ENCODE data around the gene XBP1. TPM values are rescaled to one million over a fixed set of nuclear protein-coding genes. Genes with fewer than 3 reads are reported as not detected.
"Not testable (repeated sequence)": the region's sequence is repeated elsewhere in the genome, so short reads cannot be mapped to it uniquely, and the experiment has no call there.

XBP1 gene
- polyA plus RNA-seq, 1 donor from 2014 or later: 147 TPM

DNA sequence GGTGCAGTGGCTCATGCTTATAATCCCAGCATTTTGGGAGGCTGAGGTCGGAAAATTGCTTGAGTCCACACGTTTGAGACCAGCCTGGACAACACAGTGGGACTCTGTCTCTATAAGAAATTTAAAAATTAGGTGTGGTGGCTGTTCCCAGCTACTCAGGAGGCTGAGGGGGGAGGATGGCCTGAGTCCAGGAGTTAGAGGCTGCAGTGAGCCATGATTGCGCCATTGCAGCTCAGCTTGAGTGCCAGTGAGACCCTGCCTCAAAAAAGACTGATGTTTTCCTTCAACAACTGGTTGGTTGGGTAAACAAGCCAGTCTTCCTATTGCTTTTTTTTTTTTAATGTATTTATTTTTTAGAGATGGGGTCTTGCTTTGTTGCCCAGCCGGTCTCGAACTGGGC lies 9.2 kb downstream of the XBP1 start:
- H3K4me1 Mint-ChIP-seq: peaks cover 36 to 49% (median 42%) of the 10 kb centered on the region in 3 donors
- H3K4me3 Mint-ChIP-seq: peak overlapping the region in 1 of 4 donors; percentile 78
- H3K27me3 Mint-ChIP-seq: no peaks in the 10 kb centered on the region
- H3K27ac Mint-ChIP-seq: peak overlapping the region in 2 of 3 donors; percentile 70 to 73
- H3K9me3 Mint-ChIP-seq: no peaks in the 10 kb centered on the region
- H3K36me3 Mint-ChIP-seq: peaks cover 3% of the 10 kb centered on the region

DNA sequence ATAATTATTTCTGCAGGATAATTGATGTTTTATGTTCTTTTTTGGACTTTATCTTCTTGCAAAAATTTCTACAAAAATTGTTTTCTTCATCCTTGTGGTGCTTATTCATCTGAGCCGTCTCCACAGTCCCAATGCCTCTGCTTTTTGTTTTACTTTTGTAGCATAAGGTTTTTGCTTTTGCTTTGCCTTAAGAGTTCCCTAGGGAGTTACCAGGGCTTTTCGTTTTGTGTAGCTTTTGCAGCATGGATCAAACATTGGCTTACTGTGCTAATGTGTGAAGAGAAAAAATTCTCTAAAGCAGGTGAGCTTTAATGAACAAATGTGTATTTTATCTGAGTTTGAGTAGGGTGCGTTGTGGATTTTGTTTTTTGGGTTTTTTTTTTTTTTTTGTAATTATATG lies 11.8 kb downstream of the XBP1 start:
- Mint-ChIP-seq H3K9me3 (no peaks in the 10 kb centered on the region), H3K27ac (peak overlapping the region in 1 of 3 donors; percentile 67), H3K4me3 (peak overlapping the region in 2 of 4 donors; percentile 28 to 51), H3K27me3 (no peaks in the 10 kb centered on the region), H3K4me1 (peaks cover 29 to 40% (median 38%) of the 10 kb centered on the region in 3 donors), H3K36me3 (peaks cover 4% of the 10 kb centered on the region)

DNA sequence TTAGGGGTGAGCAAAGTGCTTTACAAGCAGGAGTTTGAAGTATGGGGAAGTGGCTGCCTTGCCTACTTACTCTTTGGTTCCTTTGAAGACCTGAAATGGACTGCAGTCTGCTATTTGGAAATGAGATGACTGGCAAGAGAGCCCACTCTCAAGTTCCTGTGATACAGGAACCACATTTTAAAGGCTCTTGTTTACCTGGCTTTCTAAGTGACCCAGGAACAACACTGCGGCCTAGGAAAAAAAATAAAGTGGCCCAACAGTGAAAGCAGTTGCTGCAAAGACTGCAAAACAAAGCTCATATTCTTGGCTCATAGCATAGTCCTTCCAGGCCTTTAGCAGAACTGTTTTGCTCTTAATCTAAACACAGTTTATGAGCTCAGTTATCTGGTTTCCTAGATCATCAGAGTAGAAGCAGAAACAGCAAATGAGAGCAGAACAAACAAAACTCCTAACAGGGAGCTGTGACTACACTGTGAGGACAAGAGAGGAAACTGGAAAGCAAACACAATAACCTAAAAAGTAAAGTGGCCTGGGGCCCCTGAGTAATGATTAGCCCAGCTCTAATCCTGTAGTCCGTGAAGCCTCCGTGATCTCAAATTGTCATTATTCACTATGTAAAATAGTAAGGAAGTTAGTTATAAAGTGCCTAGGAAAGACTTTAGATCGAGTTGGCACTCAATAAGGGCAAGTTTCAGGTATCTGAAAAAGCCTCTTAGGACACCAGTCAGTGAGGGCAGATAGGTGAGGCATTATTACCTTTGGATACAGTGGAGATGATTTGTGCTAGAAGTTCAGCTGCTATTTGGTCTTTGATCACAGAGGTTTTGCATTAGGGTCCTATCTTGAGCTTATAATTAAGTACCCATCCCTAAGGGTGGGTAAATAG lies 16.3 kb downstream of the XBP1 start:
- Mint-ChIP-seq H3K36me3 (peaks cover 4% of the 10 kb centered on the region), H3K27me3 (no peaks in the 10 kb centered on the region), H3K9me3 (no peaks in the 10 kb centered on the region), H3K4me3 (no peak overlapping the region), H3K4me1 (peaks cover 17 to 20% (median 20%) of the 10 kb centered on the region in 3 donors), H3K27ac (peak overlapping the region in 1 of 3 donors; percentile 19)

DNA sequence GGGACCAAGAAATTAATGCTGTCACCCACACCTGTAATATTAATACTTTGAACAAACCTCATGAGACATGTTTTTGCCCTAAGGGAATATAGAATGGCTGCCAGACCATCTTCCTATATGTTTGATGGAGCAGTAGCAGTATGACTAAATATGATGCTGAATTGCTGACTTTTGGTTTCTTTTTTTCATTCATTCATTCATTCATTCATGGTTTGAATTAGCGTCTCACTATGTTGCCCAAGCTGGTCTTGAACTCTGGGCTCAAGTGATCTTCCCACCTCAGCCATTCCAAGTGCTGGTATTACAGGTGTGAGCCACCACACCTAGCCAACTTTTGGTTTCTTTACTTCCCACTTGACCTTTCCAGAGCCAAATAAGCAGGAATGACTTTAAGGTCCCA lies 20.1 kb downstream of the XBP1 start:
- H3K27ac Mint-ChIP-seq: no peak overlapping the region
- H3K4me3 Mint-ChIP-seq: peak overlapping the region in 1 of 4 donors; percentile 20
- peaks cover 4% of the 10 kb centered on the region for H3K36me3 Mint-ChIP-seq
- no peaks in the 10 kb centered on the region for H3K27me3 Mint-ChIP-seq
- H3K9me3 Mint-ChIP-seq: no peaks in the 10 kb centered on the region
- H3K4me1 Mint-ChIP-seq: peaks cover 4 to 12% (median 11%) of the 10 kb centered on the region in 3 donors

DNA sequence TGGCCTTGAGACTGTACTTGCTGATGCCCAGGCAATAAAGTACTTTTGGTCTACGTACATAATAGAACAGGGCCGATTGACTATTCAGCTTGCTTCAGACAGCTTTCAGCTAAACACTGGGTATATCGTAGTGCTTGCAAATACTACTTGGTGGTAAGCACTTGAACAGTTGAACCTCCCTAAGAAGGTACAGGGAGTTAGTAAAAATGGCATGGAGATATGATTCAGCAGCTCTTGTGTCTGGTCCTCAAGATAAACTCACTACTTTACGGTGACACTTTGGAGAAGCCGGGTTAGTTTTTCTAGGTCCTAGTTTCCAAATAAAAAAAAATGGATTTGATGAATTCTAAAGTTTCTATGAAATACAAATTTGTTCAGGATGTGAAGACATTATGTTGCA lies 20.5 kb downstream of the XBP1 start:
- no peaks in the 10 kb centered on the region for H3K27me3 Mint-ChIP-seq
- H3K9me3 Mint-ChIP-seq: no peaks in the 10 kb centered on the region
- H3K4me1 Mint-ChIP-seq: peaks cover 6 to 13% (median 12%) of the 10 kb centered on the region in 3 donors
- H3K27ac Mint-ChIP-seq: no peak overlapping the region
- H3K4me3 Mint-ChIP-seq: peak overlapping the region in 1 of 4 donors; percentile 20
- H3K36me3 Mint-ChIP-seq: peaks cover 4% of the 10 kb centered on the region

DNA sequence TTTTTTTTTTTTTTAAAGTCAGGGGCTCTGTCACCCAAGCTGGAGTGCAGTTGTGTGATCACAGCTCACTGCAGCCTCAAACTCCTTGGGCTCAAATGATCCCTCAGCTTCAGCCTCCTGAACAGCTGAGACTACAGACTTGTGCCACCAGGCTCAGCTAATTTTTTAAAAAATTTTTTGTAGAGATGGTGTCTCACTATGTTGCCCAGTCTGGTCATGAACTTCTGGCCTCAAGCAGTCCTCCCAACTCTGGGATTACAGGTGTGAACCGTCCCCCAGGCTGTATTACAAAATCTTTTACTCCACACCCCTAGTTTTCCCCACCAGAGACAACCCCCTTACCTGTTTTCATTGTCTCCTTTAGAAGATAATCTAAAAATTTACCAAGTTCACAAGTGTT lies 26.0 kb downstream of the XBP1 start:
- Mint-ChIP-seq H3K27ac (peak overlapping the region in 2 of 3 donors; percentile 51 to 94), H3K36me3 (no peaks in the 10 kb centered on the region), H3K4me3 (peak overlapping the region; percentile 64 to 84 (median 71)), H3K9me3 (no peaks in the 10 kb centered on the region), H3K4me1 (peaks cover 16 to 20% (median 17%) of the 10 kb centered on the region in 3 donors), H3K27me3 (no peaks in the 10 kb centered on the region)

DNA sequence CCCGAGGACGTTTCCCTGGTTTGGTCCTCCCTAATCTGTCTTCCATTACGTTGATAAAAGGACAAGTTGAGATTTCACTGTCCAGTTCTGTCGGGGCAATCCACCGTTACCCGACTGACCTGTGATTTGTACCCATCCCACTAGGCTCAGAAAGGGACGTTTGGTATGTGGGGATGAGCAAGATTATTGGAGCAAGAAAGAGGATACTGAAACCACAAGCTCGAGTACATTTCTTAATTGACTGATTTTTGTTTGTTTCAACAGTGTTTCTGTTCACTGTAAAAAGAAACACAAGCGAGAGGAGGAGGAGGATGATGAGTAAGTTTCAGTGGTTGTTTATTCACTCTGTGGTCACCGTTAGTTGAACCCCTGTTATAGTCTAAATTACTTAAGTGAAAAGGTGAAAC lies 26.9 kb downstream of the XBP1 start:
- Mint-ChIP-seq H3K27ac (peak overlapping the region; percentile 80 to 96 (median 94)), H3K4me1 (peaks cover 16 to 20% (median 16%) of the 10 kb centered on the region in 3 donors), H3K9me3 (no peaks in the 10 kb centered on the region), H3K27me3 (no peaks in the 10 kb centered on the region), H3K4me3 (peak overlapping the region; percentile 91 to 99 (median 96)), H3K36me3 (no peaks in the 10 kb centered on the region)

DNA sequence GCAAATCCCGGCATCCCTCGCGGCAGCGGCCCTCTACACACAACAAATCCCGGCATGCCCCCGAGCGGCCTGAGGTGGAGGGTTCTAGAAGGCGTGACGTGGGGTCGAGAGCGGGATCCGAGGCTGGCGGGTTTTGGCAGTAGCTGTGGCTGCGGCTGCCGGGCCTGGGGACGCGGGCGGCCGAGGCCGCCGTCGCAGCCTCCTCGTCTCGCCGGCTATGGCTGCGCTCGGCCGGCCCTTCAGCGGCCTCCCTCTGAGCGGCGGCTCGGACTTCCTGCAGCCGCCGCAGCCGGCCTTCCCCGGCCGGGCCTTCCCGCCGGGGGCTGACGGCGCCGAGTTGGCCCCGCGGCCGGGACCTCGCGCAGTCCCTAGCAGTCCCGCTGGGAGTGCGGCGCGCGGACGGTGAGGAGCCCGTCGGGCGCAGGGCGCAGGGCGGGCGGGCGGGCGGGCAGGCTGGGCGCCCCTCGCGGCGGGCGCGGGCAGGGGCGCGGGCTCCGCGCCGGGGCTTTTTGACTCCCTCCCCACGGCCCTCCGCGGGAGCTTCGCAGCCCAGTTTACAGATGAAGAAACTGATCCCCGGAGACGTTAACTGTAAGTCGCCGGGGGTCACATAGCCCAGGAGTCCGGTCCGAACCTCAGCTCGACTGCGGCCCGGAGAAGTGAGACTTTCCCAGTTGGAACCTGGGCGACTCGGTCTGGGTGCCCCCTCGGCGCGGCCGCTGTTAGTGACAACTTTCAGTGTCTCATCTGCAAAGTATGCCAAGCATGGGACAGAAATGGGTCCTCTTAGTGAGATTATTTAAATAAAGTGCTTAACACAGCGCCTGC lies 27.5 kb downstream of the XBP1 start, which contains the start of gene CCDC117:
TSS of gene CCDC117 (plus strand) at position 63 of the 828 bp plus-strand sequence. CDS start at position 218, 155 bp downstream.
- peak within 1 kb of the TSS; percentile 93 to 96 (median 94) for H3K27ac Mint-ChIP-seq
- peaks cover 16 to 20% (median 16%) of the 10 kb centered on the region in 3 donors for H3K4me1 Mint-ChIP-seq
- H3K9me3 Mint-ChIP-seq: no peaks in the 10 kb centered on the region
- H3K4me3 Mint-ChIP-seq: peak within 1 kb of the TSS; percentile 94 to 99 (median 96)
- H3K27me3 Mint-ChIP-seq: no peaks in the 10 kb centered on the region
- H3K36me3 Mint-ChIP-seq: no peaks in the 10 kb centered on the region

DNA sequence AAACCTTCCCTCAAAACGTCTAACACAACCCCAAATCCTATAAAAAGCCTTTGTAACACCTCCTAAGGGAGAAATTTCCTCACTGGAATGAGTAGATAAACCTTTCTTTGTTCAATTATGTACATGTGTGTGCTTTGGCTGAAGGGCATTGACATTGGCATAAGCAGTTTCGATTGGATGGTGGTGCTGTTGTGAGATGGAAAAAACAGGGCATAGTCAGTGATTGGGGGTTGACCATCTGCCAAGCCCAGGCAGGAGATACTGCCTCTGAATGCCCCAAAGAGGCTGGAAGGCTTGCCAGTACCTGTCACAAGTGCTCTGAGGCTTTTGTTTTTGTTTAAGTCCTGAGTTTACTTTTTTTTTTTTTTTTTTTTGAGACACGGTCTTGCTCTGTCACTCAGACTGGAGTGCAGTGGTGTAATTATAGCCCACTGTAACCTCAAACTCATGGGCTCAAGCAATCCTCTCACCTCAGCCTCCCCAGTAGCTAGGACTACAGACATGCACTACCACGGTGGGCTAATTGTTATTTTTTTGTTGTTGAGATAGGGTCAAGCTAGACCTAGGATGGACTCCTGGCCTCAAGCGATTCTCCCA lies 29.1 kb downstream of the XBP1 start:
- Mint-ChIP-seq H3K9me3 (no peaks in the 10 kb centered on the region), H3K4me3 (peak overlapping the region in 2 of 4 donors; percentile 37 to 94), H3K27me3 (no peaks in the 10 kb centered on the region), H3K36me3 (no peaks in the 10 kb centered on the region), H3K4me1 (peaks cover 16 to 20% (median 16%) of the 10 kb centered on the region in 3 donors), H3K27ac (no peak overlapping the region)

DNA sequence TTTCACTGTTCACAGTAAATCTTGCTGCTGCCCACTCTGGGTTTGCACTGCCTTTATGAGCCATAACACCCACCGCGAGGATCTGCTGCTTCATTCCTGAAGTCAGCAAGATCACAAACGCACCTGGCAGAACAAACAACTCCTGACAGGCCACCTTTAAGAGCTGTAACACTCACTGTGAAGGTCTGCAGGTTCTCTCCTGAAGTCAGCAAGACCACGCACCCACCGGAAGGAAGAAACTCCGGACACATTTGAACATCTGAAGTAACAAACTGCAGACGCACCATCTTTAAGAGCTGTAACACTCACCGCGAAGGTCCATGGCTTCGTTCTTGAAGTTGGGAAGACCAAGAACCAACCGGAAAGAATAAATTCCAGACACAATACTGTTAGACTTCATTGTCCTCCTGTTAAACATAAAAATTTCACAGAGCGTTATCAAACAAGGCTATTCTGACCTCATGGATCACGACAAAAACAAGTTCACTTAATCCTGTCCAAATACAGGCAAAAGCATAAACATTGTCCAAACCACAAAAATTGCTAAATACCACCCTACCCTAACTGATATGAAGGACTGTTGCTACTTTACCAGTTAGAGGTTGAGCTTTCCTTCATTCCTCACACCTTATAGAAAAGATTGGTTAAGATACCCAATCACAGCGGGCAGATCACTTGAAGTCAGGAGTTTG lies 30.8 kb downstream of the XBP1 start:
- H3K4me1 Mint-ChIP-seq: peaks cover 7 to 16% (median 10%) of the 10 kb centered on the region in 3 donors
- peak overlapping the region in 2 of 4 donors; percentile 30 to 72 for H3K4me3 Mint-ChIP-seq
- peaks cover 2% of the 10 kb centered on the region for H3K36me3 Mint-ChIP-seq
- no peaks in the 10 kb centered on the region for H3K27me3 Mint-ChIP-seq
- peak overlapping the region in 2 of 3 donors; percentile 46 to 48 for H3K27ac Mint-ChIP-seq
- no peaks in the 10 kb centered on the region for H3K9me3 Mint-ChIP-seq

DNA sequence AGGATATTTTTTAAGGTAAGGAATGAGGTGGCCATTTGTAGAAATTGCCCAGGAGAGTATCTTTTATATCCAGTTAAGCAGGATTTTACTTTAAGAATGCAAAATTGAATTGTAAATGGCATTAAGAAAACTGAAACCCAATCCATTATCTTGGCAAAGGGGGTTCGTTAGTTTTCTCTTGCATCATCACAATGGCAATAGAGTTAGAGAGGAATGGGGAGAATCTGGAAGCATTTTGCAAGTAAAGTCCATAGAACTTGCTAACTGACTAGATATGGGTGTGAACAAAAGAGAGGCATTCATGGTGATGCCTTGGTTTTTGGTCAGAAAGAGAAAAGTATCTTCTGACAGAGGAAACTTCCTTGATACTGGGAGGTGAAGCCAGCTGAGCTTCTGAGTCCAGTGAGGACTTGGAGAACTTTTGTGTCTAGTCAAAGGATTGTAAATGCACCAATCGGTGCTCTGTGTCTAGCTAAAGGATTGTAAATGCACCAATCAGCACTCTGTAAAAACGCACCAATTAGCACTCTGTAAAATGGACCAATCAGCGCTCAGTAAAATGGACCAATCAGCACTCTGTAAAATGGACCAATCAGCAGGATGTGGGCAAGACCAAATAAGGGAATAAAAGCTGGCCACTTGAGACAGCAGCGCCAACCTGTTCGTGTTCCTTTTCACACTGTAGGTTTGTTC lies 31.5 kb downstream of the XBP1 start:
- peaks cover 2% of the 10 kb centered on the region for H3K36me3 Mint-ChIP-seq
- H3K27ac Mint-ChIP-seq: no peak overlapping the region
- no peaks in the 10 kb centered on the region for H3K9me3 Mint-ChIP-seq
- H3K4me1 Mint-ChIP-seq: peaks cover 6 to 15% (median 8%) of the 10 kb centered on the region in 3 donors
- no peaks in the 10 kb centered on the region for H3K27me3 Mint-ChIP-seq
- H3K4me3 Mint-ChIP-seq: peak overlapping the region in 1 of 4 donors; percentile 72

DNA sequence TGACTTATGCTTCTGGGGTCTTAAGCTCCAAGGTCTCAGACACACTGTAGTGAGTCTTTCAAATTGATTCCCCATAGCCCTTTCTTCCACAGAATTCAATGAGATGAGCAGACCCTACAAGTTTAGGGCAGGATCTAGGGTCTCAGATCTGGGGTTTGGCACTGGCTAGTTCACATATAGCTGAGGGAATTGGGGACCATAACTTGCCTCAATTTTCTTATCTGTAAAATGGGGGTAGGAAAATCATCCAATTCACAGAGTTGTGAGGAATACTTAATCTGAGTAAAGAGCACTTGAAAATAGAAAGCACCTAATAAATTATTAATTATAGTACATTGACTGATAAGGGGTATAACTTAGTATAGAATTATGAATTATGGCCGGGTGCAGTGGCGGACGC lies 33.7 kb downstream of the XBP1 start:
- no peaks in the 10 kb centered on the region for H3K27me3 Mint-ChIP-seq
- peaks cover 0 to 4% (median under 1%) of the 10 kb centered on the region in 3 donors for H3K4me1 Mint-ChIP-seq
- peaks cover 2% of the 10 kb centered on the region for H3K36me3 Mint-ChIP-seq
- H3K27ac Mint-ChIP-seq: no peak overlapping the region
- no peaks in the 10 kb centered on the region for H3K9me3 Mint-ChIP-seq
- H3K4me3 Mint-ChIP-seq: no peak overlapping the region

DNA sequence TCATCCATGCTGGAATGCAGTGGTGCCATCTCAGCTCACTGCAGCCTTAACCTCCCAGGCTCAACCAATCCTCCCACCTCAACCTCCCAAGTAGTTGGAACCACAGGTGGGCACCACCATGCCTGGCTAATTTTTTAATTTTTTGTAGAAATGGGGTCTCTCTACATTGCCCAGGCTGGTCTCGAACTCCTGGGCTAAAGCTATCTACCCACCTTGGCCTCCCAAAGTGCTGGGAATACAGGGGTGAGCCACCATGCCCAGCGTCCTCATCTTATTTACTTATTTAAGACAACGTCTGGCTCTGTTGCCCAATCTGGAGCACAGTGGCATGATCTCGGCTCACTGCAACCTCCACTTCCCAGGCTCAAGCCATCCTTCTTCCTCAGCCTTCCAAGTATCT lies 38.4 kb downstream of the XBP1 start:
- peaks cover 13 to 17% (median 15%) of the 10 kb centered on the region in 3 donors for H3K4me1 Mint-ChIP-seq
- H3K27me3 Mint-ChIP-seq, H3K9me3 Mint-ChIP-seq, H3K36me3 Mint-ChIP-seq, H3K27ac Mint-ChIP-seq: not testable (repeated sequence)
- peak overlapping the region in 2 of 4 donors; percentile 61 to 69 for H3K4me3 Mint-ChIP-seq

DNA sequence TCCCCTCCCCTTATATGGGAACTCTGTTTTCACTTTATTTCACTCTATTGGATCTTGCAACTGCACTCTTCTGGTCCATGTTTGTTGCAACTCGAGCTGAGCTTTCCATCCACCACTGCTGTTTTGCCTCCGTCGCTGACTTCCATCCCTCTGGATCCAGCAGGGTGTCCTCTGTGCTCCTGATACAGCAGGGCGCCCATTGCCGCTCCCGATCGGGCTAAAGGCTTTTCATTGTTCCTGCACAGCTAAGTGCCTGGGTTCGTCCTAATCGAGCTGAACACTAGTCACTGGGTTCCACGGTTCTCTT lies 39.0 kb downstream of the XBP1 start:
- Mint-ChIP-seq H3K9me3 (no peaks in the 10 kb centered on the region), H3K27ac (no peak overlapping the region), H3K27me3 (no peaks in the 10 kb centered on the region), H3K4me1 (peaks cover 13 to 17% (median 17%) of the 10 kb centered on the region in 3 donors), H3K36me3 (peaks cover 5% of the 10 kb centered on the region), H3K4me3 (peak overlapping the region in 2 of 4 donors; percentile 56 to 61)

Measured in IgD-negative memory B cell (primary cell).